NT2/D1 (cell line): Measurements from ENCODE around the gene FARS2.

ENCODE experiments used
- SUZ12 ChIP-seq: IDR thresholded peaks from 2 replicates; pipeline ENCODE4 v1.6.1; 2011; ENCODE audit not compliant: insufficient read length, insufficient read depth; ENCODE audit errors: extremely low read depth
- ZNF274 ChIP-seq: IDR thresholded peaks from 2 replicates; pipeline ENCODE4 v1.6.1; 2011; ENCODE audit warnings: mild to moderate bottlenecking, low read depth, low read length

GRCh38 chr6:5738211-5738610, 476.9 kb downstream of the FARS2 start:
- TF ChIP-seq ZNF274 (no peak), SUZ12 (no peak)
